ENCODE results near the gene PRM2. TPM values are rescaled to one million over a fixed set of nuclear protein-coding genes. Genes with fewer than 3 reads are reported as not detected.
A peak's percentile ranks its signal among the peaks of the same experiment; 100 is the strongest.

Gene PRM2
- total and polyA plus RNA-seq, 2 donors (not counting 1 experiment from before 2014, with no cell fraction given) = not detected

DNA sequence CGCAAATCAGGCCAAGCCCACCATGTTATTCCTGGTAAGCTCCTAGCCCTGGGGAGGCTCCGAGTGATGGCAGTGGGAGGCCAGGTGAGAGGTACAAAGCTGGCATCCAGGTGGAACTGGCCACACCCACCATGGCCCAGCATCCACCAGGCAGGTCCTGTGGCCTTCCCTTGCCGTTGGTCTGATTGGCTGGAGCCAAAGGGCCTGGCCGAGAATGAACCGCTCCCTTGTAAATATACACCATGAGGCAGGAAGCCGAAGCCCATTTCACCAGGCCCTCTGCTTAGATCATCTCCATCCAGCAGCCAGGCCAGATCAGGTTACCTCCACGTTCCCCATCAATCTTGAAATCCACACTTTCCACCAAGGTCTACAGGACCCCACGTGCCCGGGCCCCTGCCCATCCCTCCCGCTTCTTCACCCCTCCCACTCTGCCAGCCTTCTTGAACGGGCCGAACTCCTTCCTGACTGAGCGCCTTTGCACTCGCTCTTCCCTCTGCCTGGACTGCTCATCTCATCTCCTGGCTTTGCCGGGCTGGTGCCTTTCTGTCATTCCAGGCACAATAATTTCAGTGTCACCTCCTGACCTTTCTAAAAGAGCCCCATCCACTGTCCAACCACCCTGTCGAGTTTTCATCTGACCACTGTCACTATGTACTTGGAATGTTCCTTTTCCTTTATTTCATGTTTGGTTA is 26.0 kb downstream of the PRM2 start:
- peaks cover 29% of the 10 kb centered on the region for H3K79me2 ChIP-seq (ENCODE audit: control insufficient read depth, insufficient read depth, low read length)
- H2AFZ ChIP-seq (ENCODE audit: low read length) = no peak overlapping the region
- no peak overlapping the region for H3K9ac ChIP-seq (ENCODE audit: insufficient read depth, low read length)
- H3K4me3 ChIP-seq (replicated peaks in 1 of 4; ENCODE audit: control extremely low read depth in 1 of 4, insufficient read depth in 1 of 4, low read depth in 3 of 4, low read length in 4 of 4) = no peak overlapping the region
- TF ChIP-seq, protein P1, sequence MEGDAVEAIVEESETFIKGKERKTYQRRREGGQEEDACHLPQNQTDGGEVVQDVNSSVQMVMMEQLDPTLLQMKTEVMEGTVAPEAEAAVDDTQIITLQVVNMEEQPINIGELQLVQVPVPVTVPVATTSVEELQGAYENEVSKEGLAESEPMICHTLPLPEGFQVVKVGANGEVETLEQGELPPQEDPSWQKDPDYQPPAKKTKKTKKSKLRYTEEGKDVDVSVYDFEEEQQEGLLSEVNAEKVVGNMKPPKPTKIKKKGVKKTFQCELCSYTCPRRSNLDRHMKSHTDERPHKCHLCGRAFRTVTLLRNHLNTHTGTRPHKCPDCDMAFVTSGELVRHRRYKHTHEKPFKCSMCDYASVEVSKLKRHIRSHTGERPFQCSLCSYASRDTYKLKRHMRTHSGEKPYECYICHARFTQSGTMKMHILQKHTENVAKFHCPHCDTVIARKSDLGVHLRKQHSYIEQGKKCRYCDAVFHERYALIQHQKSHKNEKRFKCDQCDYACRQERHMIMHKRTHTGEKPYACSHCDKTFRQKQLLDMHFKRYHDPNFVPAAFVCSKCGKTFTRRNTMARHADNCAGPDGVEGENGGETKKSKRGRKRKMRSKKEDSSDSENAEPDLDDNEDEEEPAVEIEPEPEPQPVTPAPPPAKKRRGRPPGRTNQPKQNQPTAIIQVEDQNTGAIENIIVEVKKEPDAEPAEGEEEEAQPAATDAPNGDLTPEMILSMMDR (conservative IDR thresholded peaks at IDR 0.05 in 1 of 2, IDR thresholded peaks at IDR 0.05 in 1 of 2; ENCODE audit: low read depth in 1 of 2, low read length in 2 of 2) = no peak
- TF ChIP-seq EZH2 (IDR thresholded peaks at IDR 0.05; ENCODE audit: low read length, missing control alignments) = no peak
- H3K27me3 ChIP-seq (ENCODE audit: control insufficient read depth, insufficient read depth, low read length) = no peaks in the 10 kb centered on the region
- peaks cover 10% of the 10 kb centered on the region for H3K4me1 ChIP-seq (ENCODE audit: control insufficient read depth, extremely low read depth, insufficient read depth, low read length)
- peak in 1 of 2 donors; percentile 76 for DNase-seq (ENCODE audit: low read depth in 2 of 2)
- H3K36me3 ChIP-seq (ENCODE audit: control insufficient read depth, insufficient read depth, low read length) = peaks cover 20% of the 10 kb centered on the region
- no peak overlapping the region for H3K4me2 ChIP-seq (ENCODE audit: extremely low read depth, insufficient read depth, low read length)
- no peaks in the 10 kb centered on the region for H4K20me1 ChIP-seq (ENCODE audit: control insufficient read depth, extremely low read depth, insufficient read depth, low read length)
- no peaks in the 10 kb centered on the region for H3K9me3 ChIP-seq (ENCODE audit: control insufficient read depth, insufficient read depth, low read depth, low read length)
- peak overlapping the region; percentile 8 for H3K27ac ChIP-seq (ENCODE audit: insufficient read depth, low read length)

DNA sequence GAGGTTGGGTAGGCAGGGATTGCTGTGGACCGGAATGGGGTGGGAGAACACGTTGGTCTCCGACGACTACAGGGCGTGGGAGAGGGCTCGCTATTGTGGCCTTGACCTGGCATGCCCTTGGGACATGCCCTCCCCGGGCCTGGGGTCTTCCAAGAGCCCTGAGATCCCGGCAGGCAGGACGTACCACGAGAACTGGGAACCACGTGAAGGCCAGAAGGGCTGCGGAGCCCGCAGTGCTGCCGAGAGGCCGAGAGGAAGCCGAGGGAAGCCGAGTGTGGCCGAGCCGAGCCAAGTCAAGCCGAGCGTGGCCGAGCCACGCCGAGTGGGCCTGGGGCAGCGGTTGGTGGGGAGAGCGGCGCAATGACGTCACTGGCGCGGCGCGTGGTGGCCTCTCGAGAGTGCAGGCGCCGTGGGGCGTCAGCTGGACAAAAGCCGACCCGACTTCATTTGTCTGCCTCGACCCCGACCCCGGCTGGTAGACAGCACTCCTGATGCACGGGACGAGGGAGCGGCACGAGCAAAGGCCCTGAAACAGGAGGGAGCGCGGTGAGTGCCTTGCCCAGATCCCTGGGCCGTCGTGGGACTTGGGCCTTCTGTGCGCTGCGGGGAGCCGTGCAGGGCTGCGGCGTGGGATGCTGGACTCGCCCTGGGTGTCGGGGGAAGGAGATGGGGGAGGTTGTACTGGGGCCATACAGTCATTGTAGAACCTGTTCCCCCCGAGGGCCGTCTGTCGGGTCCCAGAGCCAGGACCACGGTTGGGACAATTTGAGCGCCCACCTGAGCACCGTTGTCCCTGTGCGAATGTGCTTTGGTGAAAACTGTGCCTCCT is 26.8 kb downstream of the PRM2 start:
- no peak for TF ChIP-seq EZH2 (IDR thresholded peaks at IDR 0.05; ENCODE audit: low read length, missing control alignments)
- TF ChIP-seq, protein P1 (conservative IDR thresholded peaks at IDR 0.05 in 1 of 2, IDR thresholded peaks at IDR 0.05 in 1 of 2; ENCODE audit: low read depth in 1 of 2, low read length in 2 of 2) = no peak

DNA sequence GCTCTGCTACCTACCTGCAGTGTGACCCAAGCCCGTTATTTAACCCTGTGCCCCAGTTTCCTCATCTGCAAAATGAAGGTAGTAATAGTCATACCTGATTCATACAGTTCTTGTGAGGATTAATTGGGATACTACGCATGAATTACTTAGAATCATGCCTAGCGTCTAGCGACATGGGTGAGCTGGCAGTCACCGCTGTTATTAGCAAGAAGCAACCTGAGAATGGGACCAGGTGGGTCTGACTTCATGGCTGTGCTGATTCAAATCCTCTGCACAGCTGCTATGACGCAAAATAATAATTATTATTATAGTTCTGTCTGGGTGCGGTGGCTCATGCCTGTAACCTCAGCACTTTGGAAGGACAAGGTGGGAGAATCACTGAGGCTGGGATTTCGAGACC is 28.1 kb downstream of the PRM2 start:
- peaks cover 8% of the 10 kb centered on the region for H3K36me3 ChIP-seq (ENCODE audit: control insufficient read depth, insufficient read depth, low read length)
- DNase-seq (ENCODE audit: low read depth in 2 of 2) = no peak
- H2AFZ ChIP-seq (ENCODE audit: low read length) = no peak overlapping the region
- H3K4me2 ChIP-seq (ENCODE audit: extremely low read depth, insufficient read depth, low read length) = no peak overlapping the region
- no peak overlapping the region for H3K9ac ChIP-seq (ENCODE audit: insufficient read depth, low read length)
- no peak overlapping the region for H3K27ac ChIP-seq (ENCODE audit: insufficient read depth, low read length)
- TF ChIP-seq, protein P1 (conservative IDR thresholded peaks at IDR 0.05 in 1 of 2, IDR thresholded peaks at IDR 0.05 in 1 of 2; ENCODE audit: low read depth in 1 of 2, low read length in 2 of 2) = no peak
- TF ChIP-seq EZH2 (IDR thresholded peaks at IDR 0.05; ENCODE audit: low read length, missing control alignments) = no peak
- H4K20me1 ChIP-seq (ENCODE audit: control insufficient read depth, extremely low read depth, insufficient read depth, low read length) = no peaks in the 10 kb centered on the region
- no peak overlapping the region for H3K4me3 ChIP-seq (replicated peaks in 1 of 4; ENCODE audit: control extremely low read depth in 1 of 4, insufficient read depth in 1 of 4, low read depth in 3 of 4, low read length in 4 of 4)
- no peaks in the 10 kb centered on the region for H3K9me3 ChIP-seq (ENCODE audit: control insufficient read depth, insufficient read depth, low read depth, low read length)
- H3K27me3 ChIP-seq (ENCODE audit: control insufficient read depth, insufficient read depth, low read length) = peaks cover 2% of the 10 kb centered on the region
- peaks cover 8% of the 10 kb centered on the region for H3K79me2 ChIP-seq (ENCODE audit: control insufficient read depth, insufficient read depth, low read length)
- H3K4me1 ChIP-seq (ENCODE audit: control insufficient read depth, extremely low read depth, insufficient read depth, low read length) = peaks cover 4% of the 10 kb centered on the region

More for the DNA sequence above, 26.8 kb downstream of the PRM2 start:
- Histone ChIP-seq H3K4me3 (replicated peaks in 1 of 4; ENCODE audit: control extremely low read depth in 1 of 4, insufficient read depth in 1 of 4, low read depth in 3 of 4, low read length in 4 of 4) (no peak overlapping the region), H3K27ac (ENCODE audit: insufficient read depth, low read length) (no peak overlapping the region), H3K27me3 (ENCODE audit: control insufficient read depth, insufficient read depth, low read length) (no peaks in the 10 kb centered on the region), H3K79me2 (ENCODE audit: control insufficient read depth, insufficient read depth, low read length) (peaks cover 21% of the 10 kb centered on the region), H3K4me1 (ENCODE audit: control insufficient read depth, extremely low read depth, insufficient read depth, low read length) (peaks cover 10% of the 10 kb centered on the region), H3K36me3 (ENCODE audit: control insufficient read depth, insufficient read depth, low read length) (peaks cover 14% of the 10 kb centered on the region), H3K9me3 (ENCODE audit: control insufficient read depth, insufficient read depth, low read depth, low read length) (no peaks in the 10 kb centered on the region), H3K4me2 (ENCODE audit: extremely low read depth, insufficient read depth, low read length) (no peak overlapping the region), H3K9ac (ENCODE audit: insufficient read depth, low read length) (no peak overlapping the region), H2AFZ (ENCODE audit: low read length) (no peak overlapping the region), H4K20me1 (ENCODE audit: control insufficient read depth, extremely low read depth, insufficient read depth, low read length) (no peaks in the 10 kb centered on the region)
- no peak for DNase-seq (ENCODE audit: low read depth in 2 of 2)

Measured in fibroblast of lung (primary cell).